ENCODE results near the gene XPR1.

DNA sequence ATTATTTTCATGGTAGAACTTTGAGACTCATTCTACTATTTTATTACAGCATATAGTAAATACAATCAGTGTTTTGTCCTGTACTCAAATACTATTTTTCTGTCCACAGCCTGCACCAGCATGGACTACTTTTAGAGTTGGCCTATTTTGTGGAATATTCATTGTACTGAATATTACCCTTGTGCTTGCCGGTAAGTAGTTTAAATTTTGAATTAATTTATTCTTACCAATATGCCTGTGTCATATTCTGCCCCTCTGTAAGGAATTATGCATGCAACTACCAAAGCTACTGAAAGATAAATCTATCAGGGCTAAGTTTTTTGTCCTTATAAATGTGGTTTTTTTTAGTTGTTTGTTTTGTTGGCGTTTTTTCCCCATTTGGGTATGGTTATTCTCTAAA, 179.5 kb downstream of the XPR1 start:
- TF ChIP-seq, protein P1, sequence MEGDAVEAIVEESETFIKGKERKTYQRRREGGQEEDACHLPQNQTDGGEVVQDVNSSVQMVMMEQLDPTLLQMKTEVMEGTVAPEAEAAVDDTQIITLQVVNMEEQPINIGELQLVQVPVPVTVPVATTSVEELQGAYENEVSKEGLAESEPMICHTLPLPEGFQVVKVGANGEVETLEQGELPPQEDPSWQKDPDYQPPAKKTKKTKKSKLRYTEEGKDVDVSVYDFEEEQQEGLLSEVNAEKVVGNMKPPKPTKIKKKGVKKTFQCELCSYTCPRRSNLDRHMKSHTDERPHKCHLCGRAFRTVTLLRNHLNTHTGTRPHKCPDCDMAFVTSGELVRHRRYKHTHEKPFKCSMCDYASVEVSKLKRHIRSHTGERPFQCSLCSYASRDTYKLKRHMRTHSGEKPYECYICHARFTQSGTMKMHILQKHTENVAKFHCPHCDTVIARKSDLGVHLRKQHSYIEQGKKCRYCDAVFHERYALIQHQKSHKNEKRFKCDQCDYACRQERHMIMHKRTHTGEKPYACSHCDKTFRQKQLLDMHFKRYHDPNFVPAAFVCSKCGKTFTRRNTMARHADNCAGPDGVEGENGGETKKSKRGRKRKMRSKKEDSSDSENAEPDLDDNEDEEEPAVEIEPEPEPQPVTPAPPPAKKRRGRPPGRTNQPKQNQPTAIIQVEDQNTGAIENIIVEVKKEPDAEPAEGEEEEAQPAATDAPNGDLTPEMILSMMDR (IDR thresholded peaks at IDR 0.05) = no peak
- TF ChIP-seq EP300 (IDR thresholded peaks at IDR 0.05) (no peak), POLR2A (IDR thresholded peaks at IDR 0.05) (no peak)
